Panc1 (cell line): Measurements from ENCODE around the gene CCDC71.

Experiments
- CTCF ChIP-seq: fragments of 450-650 bp; IDR thresholded peaks from 2 replicates; pipeline ENCODE4 v1.5.1; 2017; ENCODE audit warnings: mild to moderate bottlenecking
- POLR2AphosphoS5 ChIP-seq: IDR thresholded peaks from 2 replicates; pipeline ENCODE4 v1.6.1; 2012; ENCODE audit warnings: mild to moderate bottlenecking, low read depth, low read length, moderate library complexity
- SIN3A ChIP-seq: IDR thresholded peaks from 2 replicates; pipeline ENCODE4 v1.6.1; 2012; ENCODE audit warnings: low read depth, mild to moderate bottlenecking, low read length, moderate library complexity, borderline replicate concordance; ENCODE audit not compliant: insufficient read depth
- TF ChIP-seq, protein P1 (sequence below), 2 experiments: IDR thresholded peaks; 2 replicates each; pipeline ENCODE4 v1.6.1; 2011 to 2012; ENCODE audit warnings: low read depth in 2 of 2, control low read depth in 1 of 2, low read length in 1 of 2, mild to moderate bottlenecking in 1 of 2, moderate library complexity in 1 of 2; ENCODE audit not compliant: insufficient read depth in 1 of 2

DNA sequence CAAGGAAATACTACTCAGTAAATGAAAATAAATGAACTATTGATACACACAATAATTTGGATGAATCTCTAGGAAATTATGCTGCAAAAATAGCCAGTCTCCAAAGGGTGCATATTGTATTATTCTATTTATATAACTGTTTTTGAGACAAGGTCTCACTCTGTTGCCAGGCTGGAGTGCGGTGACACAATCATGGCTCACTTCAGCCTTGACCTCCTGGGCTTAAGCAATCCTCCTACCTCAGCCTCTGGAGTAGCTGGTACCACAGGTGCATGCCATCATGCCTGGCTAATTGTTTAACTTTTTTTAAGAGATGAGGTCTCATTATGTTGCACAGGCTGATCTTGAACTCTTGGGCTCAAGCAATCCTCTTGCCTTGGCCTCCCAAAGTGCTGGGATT lies 17.7 kb upstream of the CCDC71 start:
- no peak for TF ChIP-seq CTCF
- TF ChIP-seq, protein P1, sequence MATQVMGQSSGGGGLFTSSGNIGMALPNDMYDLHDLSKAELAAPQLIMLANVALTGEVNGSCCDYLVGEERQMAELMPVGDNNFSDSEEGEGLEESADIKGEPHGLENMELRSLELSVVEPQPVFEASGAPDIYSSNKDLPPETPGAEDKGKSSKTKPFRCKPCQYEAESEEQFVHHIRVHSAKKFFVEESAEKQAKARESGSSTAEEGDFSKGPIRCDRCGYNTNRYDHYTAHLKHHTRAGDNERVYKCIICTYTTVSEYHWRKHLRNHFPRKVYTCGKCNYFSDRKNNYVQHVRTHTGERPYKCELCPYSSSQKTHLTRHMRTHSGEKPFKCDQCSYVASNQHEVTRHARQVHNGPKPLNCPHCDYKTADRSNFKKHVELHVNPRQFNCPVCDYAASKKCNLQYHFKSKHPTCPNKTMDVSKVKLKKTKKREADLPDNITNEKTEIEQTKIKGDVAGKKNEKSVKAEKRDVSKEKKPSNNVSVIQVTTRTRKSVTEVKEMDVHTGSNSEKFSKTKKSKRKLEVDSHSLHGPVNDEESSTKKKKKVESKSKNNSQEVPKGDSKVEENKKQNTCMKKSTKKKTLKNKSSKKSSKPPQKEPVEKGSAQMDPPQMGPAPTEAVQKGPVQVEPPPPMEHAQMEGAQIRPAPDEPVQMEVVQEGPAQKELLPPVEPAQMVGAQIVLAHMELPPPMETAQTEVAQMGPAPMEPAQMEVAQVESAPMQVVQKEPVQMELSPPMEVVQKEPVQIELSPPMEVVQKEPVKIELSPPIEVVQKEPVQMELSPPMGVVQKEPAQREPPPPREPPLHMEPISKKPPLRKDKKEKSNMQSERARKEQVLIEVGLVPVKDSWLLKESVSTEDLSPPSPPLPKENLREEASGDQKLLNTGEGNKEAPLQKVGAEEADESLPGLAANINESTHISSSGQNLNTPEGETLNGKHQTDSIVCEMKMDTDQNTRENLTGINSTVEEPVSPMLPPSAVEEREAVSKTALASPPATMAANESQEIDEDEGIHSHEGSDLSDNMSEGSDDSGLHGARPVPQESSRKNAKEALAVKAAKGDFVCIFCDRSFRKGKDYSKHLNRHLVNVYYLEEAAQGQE (IDR thresholded peaks at IDR 0.05; ENCODE audit: insufficient read depth in 1 of 2, low read depth in 2 of 2, low read length in 1 of 2) = no peak
- no peak for TF ChIP-seq SIN3A
- no peak for TF ChIP-seq POLR2AphosphoS5
